ENCODE results near the gene RHOB. TPM values are rescaled to one million over a fixed set of nuclear protein-coding genes. Genes with fewer than 3 reads are reported as not detected.
"Not testable (repeated sequence)": the region's sequence is repeated elsewhere in the genome, so short reads cannot be mapped to it uniquely, and the experiment has no call there.

The RHOB gene
- total RNA-seq, 1 donor from 2014 or later = 3.5 TPM

GRCh38 chr2:20490300-20491181, 43.7 kb downstream of the RHOB start:
- intact Hi-C loops (cut with micrococcal nuclease) = no loop called here

GRCh38 chr2:20491739-20492531, 45.1 kb downstream of the RHOB start:
- intact Hi-C loops (cut with micrococcal nuclease) = no loop called here

GRCh38 chr2:20493095-20493494, 46.2 kb downstream of the RHOB start:
- intact Hi-C loops (cut with micrococcal nuclease) = not testable (repeated sequence)

- intact Hi-C loops (cut with micrococcal nuclease) = no loop called here
Observed at GRCh38 chr2:20494241-20494640, 47.4 kb downstream of the RHOB start.

- intact Hi-C loops (cut with micrococcal nuclease) = no loop called here
Observed at GRCh38 chr2:20496076-20496872, 49.4 kb downstream of the RHOB start.

- intact Hi-C loops (cut with micrococcal nuclease) = no loop called here
Observed at GRCh38 chr2:20496942-20497341, 50.1 kb downstream of the RHOB start.

Other genes starting within 250 kb of the RHOB start
- gene SDC1, start 221.9 kb upstream of the RHOB start, total RNA-seq = 0.22 TPM in 1 of 2 replicates, not detected in the other
- 136 and 139 TPM in 2 replicates for gene PUM2, start 96.2 kb upstream of the RHOB start, total RNA-seq
- gene HS1BP3, start 204.0 kb downstream of the RHOB start, total RNA-seq = 14.1 and 15.3 TPM in 2 replicates
- gene GDF7, start 220.1 kb downstream of the RHOB start, total RNA-seq = not detected in 2 replicates

All from T-helper 1 cell treated with Interleukin-12 subunit alpha and Interleukin-12 subunit beta and Interleukin-4 antibody, amounts not matched to agents 30 ng/mL and 1 ng/mL, for 36 hours (primary cell).